ENCODE measurements around the gene SS18L1.

DNA sequence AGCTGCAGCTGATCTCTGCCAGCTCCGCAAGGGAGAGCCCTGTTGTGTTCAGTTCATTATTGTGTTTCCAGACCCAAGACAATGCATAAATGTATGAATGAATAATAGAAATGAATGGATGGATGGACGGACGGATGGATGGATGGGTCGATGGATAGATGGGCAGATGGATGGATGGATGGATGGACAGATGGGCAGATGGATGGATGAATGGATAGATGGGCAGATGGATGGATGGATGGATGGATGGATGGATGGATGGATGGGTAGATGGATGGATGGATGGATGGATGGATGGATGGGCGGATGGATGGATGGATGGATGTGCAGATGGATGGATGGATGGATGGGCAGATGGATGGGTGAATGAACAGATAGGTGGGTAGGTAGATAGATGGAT is 38.0 kb upstream of the SS18L1 start:
- TF ChIP-seq, protein P1, sequence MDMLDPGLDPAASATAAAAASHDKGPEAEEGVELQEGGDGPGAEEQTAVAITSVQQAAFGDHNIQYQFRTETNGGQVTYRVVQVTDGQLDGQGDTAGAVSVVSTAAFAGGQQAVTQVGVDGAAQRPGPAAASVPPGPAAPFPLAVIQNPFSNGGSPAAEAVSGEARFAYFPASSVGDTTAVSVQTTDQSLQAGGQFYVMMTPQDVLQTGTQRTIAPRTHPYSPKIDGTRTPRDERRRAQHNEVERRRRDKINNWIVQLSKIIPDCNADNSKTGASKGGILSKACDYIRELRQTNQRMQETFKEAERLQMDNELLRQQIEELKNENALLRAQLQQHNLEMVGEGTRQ (CRISPR knock-in tag; IDR thresholded peaks at IDR 0.05), result no peak
- TF ChIP-seq, protein P2, sequence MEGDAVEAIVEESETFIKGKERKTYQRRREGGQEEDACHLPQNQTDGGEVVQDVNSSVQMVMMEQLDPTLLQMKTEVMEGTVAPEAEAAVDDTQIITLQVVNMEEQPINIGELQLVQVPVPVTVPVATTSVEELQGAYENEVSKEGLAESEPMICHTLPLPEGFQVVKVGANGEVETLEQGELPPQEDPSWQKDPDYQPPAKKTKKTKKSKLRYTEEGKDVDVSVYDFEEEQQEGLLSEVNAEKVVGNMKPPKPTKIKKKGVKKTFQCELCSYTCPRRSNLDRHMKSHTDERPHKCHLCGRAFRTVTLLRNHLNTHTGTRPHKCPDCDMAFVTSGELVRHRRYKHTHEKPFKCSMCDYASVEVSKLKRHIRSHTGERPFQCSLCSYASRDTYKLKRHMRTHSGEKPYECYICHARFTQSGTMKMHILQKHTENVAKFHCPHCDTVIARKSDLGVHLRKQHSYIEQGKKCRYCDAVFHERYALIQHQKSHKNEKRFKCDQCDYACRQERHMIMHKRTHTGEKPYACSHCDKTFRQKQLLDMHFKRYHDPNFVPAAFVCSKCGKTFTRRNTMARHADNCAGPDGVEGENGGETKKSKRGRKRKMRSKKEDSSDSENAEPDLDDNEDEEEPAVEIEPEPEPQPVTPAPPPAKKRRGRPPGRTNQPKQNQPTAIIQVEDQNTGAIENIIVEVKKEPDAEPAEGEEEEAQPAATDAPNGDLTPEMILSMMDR (IDR thresholded peaks at IDR 0.05), result no peak

Data from WTC11 (cell line).